H1 (cell line): ENCODE results near the gene TKFC. TPM values are rescaled to one million over a fixed set of nuclear protein-coding genes. Genes with fewer than 3 reads are reported as not detected.

ENCODE experiments used
- CTCF ChIA-PET: fragments of 300-600 bp; sonication (Branson Sonifier 250); formaldehyde crosslinking; loops from one replicate; lab custom pipeline; 2021; ENCODE audit not compliant: partially characterized antibody; lab: Charles Lee
- POLR2A ChIA-PET: fragments of 300-600 bp; sonication (Branson Sonifier 250); formaldehyde crosslinking; loops from one replicate; lab custom pipeline; 2021; ENCODE audit warnings: inconsistent platforms; ENCODE audit not compliant: partially characterized antibody; lab: Charles Lee
- DNase-seq, 2 experiments: peaks; one replicate each; pipeline versions ENCODE4 v3.0.0 to v3.0.0-alpha.2; 2010 to 2022; ENCODE audit warnings: low spot score in 2 of 2, low read depth in 1 of 2, mixed read lengths in 1 of 2
- FAIRE-seq: peaks from 2 replicates; lab custom pipeline; 2011; peaks lifted over from hg19 to GRCh38; lab: Jason Lieb, UNC
- H2AFZ ChIP-seq: 2 replicates; pipeline ENCODE4 v1.8.1; 2012; ENCODE audit warnings: low read length, inconsistent platforms
- H2AK5ac ChIP-seq: 2 replicates; pipeline ENCODE4 v1.6.1; 2013; ENCODE audit warnings: low read depth, low read length
- H2BK120ac ChIP-seq: replicated peaks from 2 replicates; pipeline ENCODE3; 2013; ENCODE audit warnings: low read depth, low read length, inconsistent platforms
- H2BK12ac ChIP-seq: 2 replicates; pipeline ENCODE4 v1.6.1; 2013; ENCODE audit warnings: low read depth, low read length
- H2BK15ac ChIP-seq: 2 replicates; pipeline ENCODE4 v1.6.1; 2013; ENCODE audit warnings: low read length
- H2BK20ac ChIP-seq: 2 replicates; pipeline ENCODE4 v1.6.1; 2013; ENCODE audit warnings: low read length
- H2BK5ac ChIP-seq: 2 replicates; pipeline ENCODE4 v1.6.1; 2013; ENCODE audit warnings: low read depth, low read length
- H3K14ac ChIP-seq: 2 replicates; pipeline ENCODE4 v1.6.1; 2013; ENCODE audit warnings: inconsistent platforms; ENCODE audit not compliant: insufficient read length
- H3K18ac ChIP-seq: 2 replicates; pipeline ENCODE4 v1.6.1; 2013; ENCODE audit warnings: low read length; ENCODE audit errors: extremely low read depth
- H3K23ac ChIP-seq: 2 replicates; pipeline ENCODE4 v1.6.1; 2013; ENCODE audit warnings: inconsistent platforms; ENCODE audit not compliant: insufficient read length
- H3K23me2 ChIP-seq: 2 replicates; pipeline ENCODE4 v1.6.1; 2013; ENCODE audit warnings: low read depth, low read length
- H3K27ac ChIP-seq: 2 replicates; pipeline ENCODE4 v1.6.1; 2011; ENCODE audit warnings: low read depth, low read length, inconsistent platforms
- H3K27me3 ChIP-seq, 4 experiments: replicated peaks in 1 of 4; 1 replicate in 1 of 4; 2 replicates in 3 of 4; pipeline versions ENCODE4 v1.6.1 to v1.8.1; 2011 to 2013; ENCODE audit warnings: low read length in 3 of 4, mild to moderate bottlenecking in 3 of 4, inconsistent platforms in 2 of 4, mixed read lengths in 2 of 4, moderate library complexity in 1 of 4; ENCODE audit not compliant: control insufficient read depth in 3 of 4, insufficient read depth in 3 of 4; ENCODE audit errors: extremely low read depth in 1 of 4
- H3K36me3 ChIP-seq, 4 experiments: 2 replicates each; pipeline versions ENCODE4 v1.6.1 to v1.8.1; 2011 to 2013; ENCODE audit warnings: mild to moderate bottlenecking in 4 of 4, low read length in 3 of 4, moderate library complexity in 2 of 4, control low read depth in 1 of 4, inconsistent platforms in 1 of 4; ENCODE audit not compliant: insufficient read depth in 4 of 4, control insufficient read depth in 2 of 4
- H3K4ac ChIP-seq: replicated peaks from 2 replicates; pipeline ENCODE3; 2013; ENCODE audit warnings: low read length, low read depth, mixed read lengths, inconsistent platforms; ENCODE audit not compliant: insufficient read length
- H3K4me1 ChIP-seq, 4 experiments: replicated peaks in 1 of 4; 1 replicate in 1 of 4; 2 replicates in 3 of 4; pipeline versions ENCODE4 v1.6.1 to v1.8.1; 2011 to 2013; ENCODE audit warnings: low read length in 3 of 4, inconsistent platforms in 2 of 4, mixed read lengths in 1 of 4; ENCODE audit not compliant: insufficient read depth in 4 of 4, control insufficient read depth in 3 of 4
- H3K4me2 ChIP-seq, 2 experiments: 2 replicates each; pipeline versions ENCODE4 v1.6.1 to v1.8.1; 2011 to 2013; ENCODE audit warnings: low read depth in 2 of 2, low read length in 2 of 2, control low read depth in 1 of 2, inconsistent platforms in 1 of 2, mild to moderate bottlenecking in 1 of 2; ENCODE audit not compliant: insufficient read depth in 1 of 2
- H3K4me3 ChIP-seq, 4 experiments: fragments of 200-600, 300-600 bp in 1 of 4; sonication (generic), shearing (Covaris generic), sonication (Bioruptor Twin) in 1 of 4; 2 replicates each; pipeline versions ENCODE4 v1.5.1 to v1.8.1; 2011 to 2016; ENCODE audit warnings: low read length in 4 of 4, low read depth in 3 of 4, control low read depth in 2 of 4, inconsistent platforms in 2 of 4, mild to moderate bottlenecking in 2 of 4, mixed read lengths in 1 of 4, moderate library complexity in 1 of 4; ENCODE audit not compliant: insufficient read depth in 2 of 4; ENCODE audit errors: extremely low read depth in 1 of 4
- H3K56ac ChIP-seq: replicated peaks from 2 replicates; pipeline ENCODE3; 2013; ENCODE audit warnings: low read depth, mild to moderate bottlenecking, mixed read lengths, low read length, inconsistent platforms; ENCODE audit not compliant: insufficient read length
- H3K79me1 ChIP-seq: 2 replicates; pipeline ENCODE4 v1.6.1; 2013; ENCODE audit warnings: low read depth, low read length, control low read depth
- H3K79me2 ChIP-seq, 2 experiments: 2 replicates each; pipeline versions ENCODE4 v1.6.1 to v1.8.1; 2012 to 2013; ENCODE audit warnings: low read length in 2 of 2, mild to moderate bottlenecking in 2 of 2, inconsistent platforms in 1 of 2; ENCODE audit not compliant: insufficient read depth in 2 of 2, control insufficient read depth in 1 of 2
- H3K9ac ChIP-seq, 4 experiments: replicated peaks in 1 of 4; 1 replicate in 1 of 4; 2 replicates in 3 of 4; pipeline versions ENCODE4 v1.6.1 to v1.8.1; 2011 to 2013; ENCODE audit warnings: low read depth in 3 of 4, low read length in 3 of 4, control low read depth in 2 of 4, mild to moderate bottlenecking in 2 of 4, moderate library complexity in 2 of 4, inconsistent platforms in 1 of 4; ENCODE audit errors: extremely low read depth in 1 of 4
- H3K9me3 ChIP-seq, 2 experiments: 2 replicates each; pipeline versions ENCODE4 v1.6.1 to v1.8.1; 2012 to 2013; ENCODE audit warnings: mild to moderate bottlenecking in 2 of 2, moderate library complexity in 2 of 2, control low read depth in 1 of 2, inconsistent platforms in 1 of 2, low read depth in 1 of 2, low read length in 1 of 2, mixed read lengths in 1 of 2; ENCODE audit not compliant: insufficient read depth in 2 of 2
- H4K20me1 ChIP-seq, 2 experiments: replicated peaks in 1 of 2; 2 replicates each; pipeline versions ENCODE3 to v1.8.1; 2011 to 2013; ENCODE audit warnings: inconsistent platforms in 2 of 2, low read length in 2 of 2, mild to moderate bottlenecking in 1 of 2; ENCODE audit not compliant: insufficient read depth in 2 of 2, control insufficient read depth in 1 of 2
- H4K5ac ChIP-seq: 2 replicates; pipeline ENCODE4 v1.6.1; 2013; ENCODE audit warnings: low read length, low read depth, mixed read lengths, inconsistent platforms; ENCODE audit not compliant: insufficient read length
- H4K8ac ChIP-seq: 2 replicates; pipeline ENCODE4 v1.8.0; 2013; ENCODE audit warnings: mild to moderate bottlenecking, moderate library complexity, low read length, inconsistent platforms; ENCODE audit not compliant: insufficient read depth; ENCODE audit errors: extremely low read depth
- H4K91ac ChIP-seq: replicated peaks from 2 replicates; pipeline ENCODE3; 2013; ENCODE audit warnings: low read length, mixed read lengths, inconsistent platforms; ENCODE audit not compliant: insufficient read length
- TAF1 ChIP-seq: IDR thresholded peaks from 2 replicates; pipeline ENCODE4 v1.6.1; 2011; ENCODE audit warnings: mild to moderate bottlenecking, low read depth, low read length
- WGBS, 2 experiments: shearing (Covaris generic) in 1 of 2; methylation state at CpG; one replicate each; pipeline versions ENCODE4 v1.1.6 to v1.1.7; 2013 to 2015; ENCODE audit warnings: low lambda C conversion rate in 2 of 2, mixed read lengths in 2 of 2, inconsistent platforms in 1 of 2, low coverage in 1 of 2, missing lambda C conversion rate in 1 of 2; ENCODE audit not compliant: insufficient replicate concordance in 2 of 2, insufficient coverage in 1 of 2, insufficient read length in 1 of 2; ENCODE audit errors: extremely low coverage in 1 of 2, missing lambda C conversion rate in 1 of 2; 5-methylcytosine and 5-hydroxymethylcytosine counted together
- polyA plus RNA-seq, 7 experiments: library from polyadenylated mRNA; depleted of rRNA in 3 of 7; stranded (reverse) in 5 of 7; unstranded in 2 of 7; fragments of >200 nt in 5 of 7; fragments of 200-250 nt in 2 of 7; gene quantifications; 1 replicate in 5 of 7; 2 replicates in 1 of 7; 4 replicates in 1 of 7; pipeline versions ENCODE4 v1.2.1 to v1.2.3, GENCODE V29; 2011 to 2013; ENCODE audit warnings: missing spikeins in 2 of 7, mixed read lengths in 2 of 7
- total RNA-seq: library from RNA; stranded (reverse); fragmentation: NEBNext Ultra II Directional; extraction: Animal tissue kit (Norgen Biotek cat#: 25700); gene quantifications from 2 replicates; pipeline ENCODE4 v1.2.1, GENCODE V29; 2021

The TKFC gene
- total and polyA plus RNA-seq, 2 of the 8 experiments (the other 6 are each of a cell fraction or from before 2014, with no cell fraction given) = 53.5 to 55.0 TPM

DNA sequence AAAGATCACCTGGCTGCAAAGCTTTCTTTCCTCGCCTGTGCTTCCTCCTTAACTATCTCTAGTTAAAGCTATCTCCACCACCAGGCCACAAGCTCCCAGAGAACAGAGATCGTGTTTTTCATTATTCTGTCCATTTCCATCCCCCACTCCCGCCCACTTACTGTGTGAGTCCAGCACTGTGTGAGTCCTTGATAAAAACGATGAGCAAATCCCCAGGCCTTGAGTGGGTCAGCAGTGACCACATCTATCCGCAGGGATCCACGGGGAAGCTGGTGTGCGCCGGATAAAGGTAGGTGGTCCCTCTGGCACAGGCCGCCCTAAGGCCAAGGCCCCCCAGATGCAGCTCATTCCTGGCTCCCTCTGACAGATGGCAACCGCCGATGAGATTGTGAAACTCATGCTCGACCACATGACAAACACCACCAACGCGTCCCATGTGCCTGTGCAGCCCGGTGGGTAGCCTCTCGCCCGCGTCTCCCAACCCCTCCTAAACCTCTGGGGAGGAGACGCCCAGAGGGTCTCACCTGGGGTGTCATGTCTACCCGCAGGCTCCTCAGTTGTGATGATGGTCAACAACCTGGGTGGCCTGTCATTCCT is 9.3 kb downstream of the TKFC start:
- H3K27me3 ChIP-seq = no peaks in the 10 kb centered on the region
- WGBS, 2 experiments = 92% methylated on average over 20 of the region's 20 CpGs; no CpG with 5 or more reads in 1 of the 2 experiments
- POLR2A ChIA-PET = interaction anchor here (0.7 to 39.7 kb wide), 5 partner anchors 9 to 111 kb away, joined by 3 to 1106 read pairs (median 3); partner anchors contain the start of genes CYB561A3, TKFC and TMEM138
- no peak overlapping the region for H3K18ac ChIP-seq
- CTCF ChIA-PET = interaction anchor here (1.6 to 10.1 kb wide), 2 partner anchors 20 to 43 kb away, joined by 11 to 255 read pairs; partner anchors contain the start of genes CYB561A3 and TMEM138
- no peak overlapping the region for H3K23ac ChIP-seq
- H4K20me1 ChIP-seq = no peaks in the 10 kb centered on the region
- no peak overlapping the region for H3K56ac ChIP-seq
- H3K79me2 ChIP-seq = no peaks in the 10 kb centered on the region
- no peak for TF ChIP-seq TAF1
- no peaks in the 10 kb centered on the region for H3K9me3 ChIP-seq
- H3K4me3 ChIP-seq = no peak overlapping the region
- no peaks in the 10 kb centered on the region for H3K23me2 ChIP-seq
- no peak overlapping the region for H3K4me2 ChIP-seq
- H2BK12ac ChIP-seq = no peak overlapping the region
- H3K14ac ChIP-seq = no peak overlapping the region
- H3K9ac ChIP-seq = no peak overlapping the region
- FAIRE-seq = no peak
- DNase-seq = no peak
- no peak overlapping the region for H2AFZ ChIP-seq
- H3K36me3 ChIP-seq = peaks cover 0 to 13% (median 4%) of the 10 kb centered on the region in 4 experiments; a peak in 4 of 8 replicates
- H4K8ac ChIP-seq = no peak overlapping the region; the same call in 1 of the 2 replicates
- H2BK120ac ChIP-seq = no peak overlapping the region
- no peaks in the 10 kb centered on the region for H3K4me1 ChIP-seq
- H2BK5ac ChIP-seq = no peak overlapping the region
- H3K27ac ChIP-seq = no peak overlapping the region
- no peak overlapping the region for H2BK20ac ChIP-seq
- H4K91ac ChIP-seq = no peak overlapping the region
- H4K5ac ChIP-seq = no peak overlapping the region
- H3K4ac ChIP-seq = no peak overlapping the region
- H2BK15ac ChIP-seq = no peak overlapping the region
- H3K79me1 ChIP-seq = no peaks in the 10 kb centered on the region
- no peak overlapping the region for H2AK5ac ChIP-seq
